ENCODE data around the gene RPS25.

- no peak for TF ChIP-seq CTCF (IDR thresholded peaks at IDR 0.05; ENCODE audit: low read length)
- no peak for TF ChIP-seq EZH2 (optimal IDR thresholded peaks at IDR 0.05; ENCODE audit: low read depth, low read length)
- TF ChIP-seq EZH2phosphoT487 (IDR thresholded peaks at IDR 0.05; ENCODE audit: low read length) = no peak
These were observed 8.8 kb upstream of the RPS25 start for GRCh38 chr11:119026970-119027369.
